NCI-H146 treated with DMSO at 0.1 percent for 48 hours (cell line): Measurements from ENCODE around the gene AMIGO1.

Experiments
- DNase-seq: peaks from one replicate; lab custom pipeline; 2025; ENCODE audit not compliant: unreplicated experiment; lab: John Stamatoyannopoulos, UW

Gene AMIGO1

DNA sequence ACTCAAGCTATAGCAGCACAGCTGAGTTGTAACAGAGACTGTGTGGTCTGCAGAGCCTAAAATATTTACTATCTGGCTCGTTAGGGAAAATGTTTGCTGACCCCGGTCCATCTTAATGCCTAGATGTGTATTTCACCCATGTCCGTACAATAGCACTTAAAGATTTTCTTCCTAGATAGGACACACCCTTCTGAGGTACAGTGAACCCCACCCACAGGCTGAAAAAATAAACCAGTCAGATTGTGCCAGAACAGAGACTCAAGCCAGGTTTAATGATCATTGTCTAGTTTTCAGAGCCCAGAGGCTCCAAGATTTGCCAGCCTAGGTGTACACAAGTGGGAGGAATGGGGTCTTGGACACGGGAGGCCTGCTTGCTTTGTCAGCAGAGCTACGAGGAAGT lies 5.6 kb downstream of the AMIGO1 start:
- DNase-seq = no peak

- DNase-seq = no peak
Observed at GRCh38 chr1:109502364-109502851, 7.1 kb downstream of the AMIGO1 start.

DNA sequence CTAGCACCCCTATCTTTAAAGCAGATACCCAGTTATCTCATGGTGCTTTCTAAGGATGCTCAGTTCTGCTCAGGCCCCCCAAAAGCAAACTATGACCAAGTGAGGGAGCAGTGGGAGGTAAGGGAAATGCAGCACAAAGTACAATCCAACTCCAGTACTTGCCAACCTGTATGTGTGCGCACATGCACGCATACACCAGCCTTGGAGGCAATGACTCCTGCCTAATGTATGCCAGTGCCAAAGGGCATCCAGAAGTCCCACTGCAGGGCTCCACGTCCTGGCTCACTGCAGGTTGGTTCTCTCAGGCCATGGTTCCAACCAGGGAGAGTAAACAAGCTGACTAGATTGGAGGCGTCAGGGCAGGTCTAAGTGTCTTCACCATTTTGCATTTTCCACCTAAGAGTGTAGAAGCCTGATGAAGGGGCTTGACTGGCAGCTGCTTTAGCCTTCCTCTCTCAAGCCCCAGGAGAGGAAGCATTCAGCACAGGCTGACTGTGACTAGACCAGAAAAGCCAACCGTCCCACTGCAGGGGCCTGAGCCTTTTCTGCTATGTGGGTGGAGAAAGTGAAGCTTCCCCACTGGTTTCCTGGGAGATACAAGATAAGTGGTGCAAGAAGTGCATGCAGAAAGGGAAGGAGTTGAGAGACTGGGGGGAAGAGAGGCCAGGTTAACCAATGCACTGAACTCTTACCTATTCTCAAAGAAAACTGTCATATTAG lies 7.7 kb downstream of the AMIGO1 start:
- no peak for DNase-seq

- DNase-seq = no peak
Observed at GRCh38 chr1:109500941-109501381, 8.6 kb downstream of the AMIGO1 start.

DNA sequence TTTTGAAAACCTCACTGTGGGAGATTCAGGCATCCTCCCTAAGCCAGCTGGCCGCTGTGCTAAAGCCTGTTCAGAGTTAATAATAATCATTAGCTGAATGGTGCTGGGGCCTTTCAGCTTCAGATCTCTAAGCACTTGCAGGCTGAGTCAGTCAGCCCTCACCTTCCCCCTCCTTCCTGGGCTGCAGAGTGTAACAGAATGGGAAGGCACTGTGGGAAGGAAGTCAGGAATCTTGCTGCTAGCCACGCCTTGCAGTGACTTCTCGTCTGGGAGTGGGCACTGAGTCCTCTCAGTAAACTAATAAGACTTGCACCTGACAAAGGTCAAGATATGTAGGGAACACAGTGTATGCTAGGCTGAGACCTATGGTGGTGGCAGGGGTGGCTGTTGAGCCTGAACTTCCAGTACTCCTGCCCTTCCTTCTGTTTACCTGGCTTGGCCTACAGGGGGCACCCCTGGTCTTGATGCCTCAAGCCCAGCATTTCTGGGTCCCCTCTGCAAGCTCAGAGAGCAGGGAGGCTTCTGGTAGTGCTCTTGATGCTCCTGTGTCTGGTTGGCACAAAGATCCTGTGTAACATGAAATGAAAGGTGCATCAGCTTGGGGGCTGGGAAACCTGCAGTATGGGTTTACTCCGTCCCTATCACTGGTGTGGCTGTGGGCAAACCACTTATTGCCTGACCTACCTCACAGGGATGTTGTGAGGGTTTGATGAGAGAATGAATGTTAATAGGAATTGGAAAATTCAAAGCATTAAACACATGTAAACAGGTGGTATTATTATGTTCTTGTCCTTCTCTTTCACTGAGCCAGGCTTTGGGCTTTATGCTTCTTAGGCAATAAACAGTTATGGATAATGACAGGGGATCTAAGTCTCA lies 9.6 kb downstream of the AMIGO1 start:
- DNase-seq = no peak

DNA sequence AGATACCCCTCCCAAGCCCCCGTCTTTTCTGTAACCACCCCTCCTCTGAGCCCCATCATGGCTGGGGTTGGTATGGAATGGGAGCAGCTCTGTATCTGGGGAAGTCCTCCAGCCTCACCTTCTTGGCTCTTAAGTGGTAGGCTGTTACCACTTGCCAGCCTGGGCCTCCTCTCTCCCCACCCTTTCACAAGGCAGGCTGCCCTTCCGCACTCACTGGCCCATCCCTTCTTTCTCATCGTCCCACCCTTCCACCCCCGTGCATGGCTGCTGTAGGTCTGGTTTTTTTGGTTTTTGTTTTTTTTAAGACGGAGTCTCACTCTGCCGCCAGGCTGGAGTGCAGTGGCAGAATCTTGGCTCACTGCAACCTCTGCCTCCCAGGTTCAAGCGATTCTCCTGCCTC lies 10.4 kb downstream of the AMIGO1 start:
- DNase-seq = no peak

GRCh38 chr1:109498161-109498801 lies 11.2 kb downstream of the AMIGO1 start:
- DNase-seq = peak; percentile 64

GRCh38 chr1:109497449-109498160 lies 11.9 kb downstream of the AMIGO1 start:
- no peak for DNase-seq

GRCh38 chr1:109495738-109496137 lies 13.8 kb downstream of the AMIGO1 start:
- DNase-seq = no peak

DNA sequence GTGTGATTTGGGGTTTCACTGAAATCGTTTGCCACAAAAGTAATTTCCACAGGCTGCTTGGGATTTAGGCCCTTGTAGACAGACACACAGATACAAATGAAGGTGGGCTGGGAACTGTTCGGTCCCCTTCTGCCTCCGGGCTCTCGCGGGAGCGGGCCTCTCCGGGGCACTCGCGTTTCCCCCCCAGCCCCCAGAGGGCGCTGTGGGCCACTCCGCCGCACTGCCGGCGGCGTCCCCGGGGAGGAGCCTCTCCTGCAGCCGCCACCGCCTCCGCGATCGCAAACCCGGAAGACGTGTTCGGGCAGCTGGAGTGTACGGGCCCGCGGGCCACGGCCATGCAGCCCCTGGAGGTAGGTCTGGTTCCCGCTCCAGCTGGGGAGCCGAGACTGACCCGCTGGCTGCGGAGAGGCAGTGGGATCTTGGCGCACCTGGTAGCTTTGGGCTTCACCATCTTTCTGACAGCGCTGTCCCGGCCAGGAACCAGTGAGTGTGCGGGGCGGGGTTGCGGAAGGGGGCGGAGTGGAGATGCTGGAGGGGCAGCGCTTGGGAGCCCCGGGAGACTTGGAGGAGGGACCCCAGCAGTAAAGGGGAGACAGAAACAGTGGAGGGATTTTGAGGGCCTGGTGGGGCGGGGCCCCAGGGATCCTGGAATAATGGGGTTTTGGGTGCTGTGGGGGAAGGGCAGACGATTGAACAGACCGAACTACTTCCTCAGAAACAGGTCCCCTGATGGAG lies 15.6 kb downstream of the AMIGO1 start, which contains the start of gene CYB561D1:
Gene CYB561D1, plus strand, starts transcription at position 290 of the 735 bp plus-strand sequence. Its CDS starts 46 bp downstream, at position 336.
- DNase-seq = peak; percentile 66

DNA sequence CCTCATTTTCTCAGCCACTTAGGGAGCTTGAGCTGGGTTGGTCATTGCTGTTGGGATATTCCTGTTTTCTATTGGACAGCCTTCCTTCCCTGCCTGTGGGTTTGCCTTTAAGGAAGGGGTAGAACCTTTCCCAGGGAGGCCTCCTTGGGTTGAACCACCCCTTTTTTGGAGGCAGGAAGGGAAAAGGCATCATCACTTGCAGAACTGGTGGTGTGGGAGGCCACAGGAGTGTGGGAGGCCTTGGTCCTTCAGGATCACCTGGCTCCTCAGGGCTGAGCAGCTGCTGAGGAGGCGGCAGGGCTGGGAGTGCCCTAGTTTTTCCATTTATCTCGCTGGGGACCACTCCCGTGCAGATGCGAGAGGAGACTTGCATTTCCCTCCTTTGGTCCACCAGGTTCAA lies 16.3 kb downstream of the AMIGO1 start:
- no peak for DNase-seq

- DNase-seq = no peak
Observed at GRCh38 chr1:109492779-109493178, 16.7 kb downstream of the AMIGO1 start.

DNA sequence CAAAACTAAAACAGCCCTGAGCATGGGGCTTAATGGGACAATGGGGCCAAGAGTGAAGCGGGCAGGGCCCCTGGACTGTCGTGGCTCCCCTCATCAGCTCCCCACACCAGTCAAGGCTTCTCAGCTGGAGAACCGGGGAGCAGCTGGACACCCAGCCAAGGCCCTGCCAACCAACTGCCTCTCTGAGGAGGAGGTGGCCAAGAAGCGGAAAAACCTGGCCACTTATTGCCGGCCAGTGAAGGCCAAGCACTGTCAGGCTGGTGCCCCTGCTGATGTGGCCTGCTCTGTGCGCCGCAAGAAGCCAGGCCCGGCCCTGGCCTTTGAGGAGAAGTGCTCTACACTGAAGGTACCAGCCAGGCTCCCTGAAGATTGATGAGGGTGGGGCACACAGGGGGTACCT lies 18.2 kb downstream of the AMIGO1 start:
- no peak for DNase-seq

DNA sequence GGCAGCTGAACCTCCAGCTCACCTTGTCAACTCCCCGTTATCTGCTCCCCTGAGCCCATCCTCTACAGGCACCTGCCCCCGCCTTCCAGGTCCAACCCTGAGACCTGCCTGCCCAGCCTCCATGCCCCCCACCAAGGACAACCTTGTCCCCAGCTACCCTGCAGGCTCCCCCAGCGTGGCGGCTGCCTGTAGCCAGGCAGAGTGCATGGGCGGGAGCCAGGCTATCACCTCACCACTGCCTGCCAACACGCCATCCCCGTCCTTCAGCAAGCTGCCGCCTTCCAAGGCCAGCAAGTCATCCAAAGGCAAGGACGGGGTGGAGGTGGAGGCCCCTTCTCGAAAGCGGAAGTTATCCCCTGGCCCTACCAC lies 18.6 kb downstream of the AMIGO1 start:
- DNase-seq = no peak

DNA sequence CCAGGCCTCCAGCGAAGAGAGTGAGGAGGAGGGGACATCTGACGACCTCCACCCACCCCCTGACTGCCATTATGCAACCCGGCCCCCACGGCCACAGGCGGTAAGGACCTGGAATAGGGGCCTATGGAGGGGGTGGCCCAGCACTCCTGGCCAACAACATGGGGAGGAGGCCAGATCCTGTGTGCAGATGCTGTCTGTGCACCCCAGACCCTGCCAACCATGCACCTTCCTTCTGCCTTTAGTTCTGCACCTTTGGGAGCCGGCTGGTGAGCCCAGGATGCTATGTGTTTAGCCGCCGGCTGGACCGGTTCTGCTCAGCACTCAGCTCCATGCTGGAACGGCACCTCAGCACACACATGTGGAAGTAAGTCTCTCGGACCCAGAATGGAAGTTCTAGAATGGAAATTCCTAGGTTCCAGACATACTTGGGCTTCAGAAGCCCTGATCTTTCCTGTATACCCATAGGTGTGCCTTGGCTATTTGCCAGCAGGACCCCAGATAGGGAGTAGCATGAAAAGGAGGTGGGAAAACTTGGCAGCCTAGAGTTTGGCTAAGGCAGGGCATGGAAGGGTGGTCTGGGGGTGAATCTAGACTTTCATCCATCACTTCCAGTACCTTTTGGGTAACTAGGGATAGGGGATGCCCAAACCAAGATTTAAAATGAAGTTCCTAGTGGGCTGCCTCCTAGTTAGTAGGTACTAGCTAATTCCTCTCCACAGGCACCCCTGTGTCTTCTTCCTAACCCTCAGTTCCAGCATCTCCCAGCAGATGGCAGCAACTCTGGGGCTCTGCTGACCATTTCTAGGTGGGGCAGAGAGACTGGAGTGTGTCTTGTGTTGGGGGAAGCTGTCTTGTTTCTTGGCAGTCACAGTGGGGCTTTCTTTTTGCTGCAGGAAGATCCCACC lies 19.2 kb downstream of the AMIGO1 start:
- DNase-seq = no peak

DNA sequence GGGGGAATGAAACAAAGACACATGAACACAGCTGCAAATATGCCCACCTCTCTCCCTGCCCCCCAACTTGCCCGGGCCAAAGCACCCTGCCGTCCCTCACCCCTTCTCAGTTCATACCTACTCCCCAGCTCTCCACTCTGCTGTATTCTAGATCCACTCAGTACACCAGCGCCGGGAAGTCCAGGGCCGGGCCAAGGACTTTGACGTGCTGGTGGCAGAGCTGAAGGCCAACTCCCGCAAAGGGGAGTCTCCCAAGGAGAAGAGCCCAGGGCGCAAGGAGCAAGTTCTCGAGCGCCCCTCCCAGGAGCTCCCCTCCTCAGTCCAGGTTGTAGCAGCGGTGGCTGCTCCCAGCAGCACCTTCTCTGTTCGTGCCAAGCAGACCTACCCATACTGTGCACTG lies 20.8 kb downstream of the AMIGO1 start:
- DNase-seq = no peak

DNA sequence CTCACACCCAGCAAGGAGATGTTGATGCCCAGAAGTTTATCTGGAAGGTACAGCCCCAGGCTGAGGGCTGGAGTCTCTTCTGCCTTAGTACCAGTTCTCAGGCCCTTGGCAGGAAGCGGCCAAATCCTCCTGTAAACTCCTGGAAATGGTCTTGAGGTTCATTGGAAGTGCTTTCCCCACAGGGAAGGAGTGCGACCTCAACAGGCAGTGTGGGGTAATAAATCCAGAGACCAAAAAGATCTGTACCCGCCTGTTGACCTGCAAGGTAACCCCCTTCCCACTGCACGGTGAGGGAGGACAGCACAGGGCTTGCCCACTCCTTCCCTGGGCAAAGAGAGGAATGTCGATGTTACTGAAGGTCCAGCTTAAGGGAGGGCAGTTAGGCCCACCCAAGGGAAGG lies 21.3 kb downstream of the AMIGO1 start:
- DNase-seq = no peak

GRCh38 chr1:109487261-109487660 lies 22.3 kb downstream of the AMIGO1 start:
- DNase-seq = no peak

DNA sequence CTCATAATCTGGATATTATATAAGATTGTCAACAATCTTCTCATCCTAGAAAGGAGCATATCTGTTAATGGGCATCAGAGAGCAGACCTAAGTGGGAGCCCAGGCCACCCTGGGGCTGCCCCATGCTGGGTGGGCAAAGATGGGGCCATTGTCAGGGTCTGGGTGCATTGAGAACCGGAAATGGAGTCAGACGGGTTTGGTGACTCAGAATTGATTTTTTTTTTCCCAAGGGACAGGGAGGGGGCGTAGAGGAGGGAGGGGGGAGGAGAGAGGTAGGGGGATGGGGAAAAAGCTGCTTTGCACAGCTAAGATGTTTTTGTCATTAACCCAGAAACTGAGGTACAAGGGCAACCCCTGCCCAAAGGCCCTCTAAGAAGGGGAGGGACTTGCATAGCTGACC lies 24.5 kb downstream of the AMIGO1 start:
- peak; percentile 60 for DNase-seq
